Stomach (tissue), 9 donors: Measurements from ENCODE around the gene CRYZL1. TPM values are rescaled to one million over a fixed set of nuclear protein-coding genes. Genes with fewer than 3 reads are reported as not detected.

Experiments
- DNase-seq, 2 donors: peaks; one replicate each; pipeline versions ENCODE4 v3.0.0 to v3.0.0-alpha.2; 2013 to 2019
- H3K27ac ChIP-seq, 5 donors: fragments of 200-600 bp in 4 of 5; sonication (generic) in 4 of 5; one replicate each; pipeline ENCODE4 v1.5.1; 2013 to 2019; ENCODE audit warnings: mild to moderate bottlenecking in 1 of 5, moderate library complexity in 1 of 5
- H3K27me3 ChIP-seq, 3 donors: fragments of 200-600 bp; sonication (generic); one replicate each; pipeline ENCODE4 v1.5.1; 2017 to 2019; ENCODE audit warnings: mixed run types in 1 of 3
- H3K36me3 ChIP-seq, 4 donors: fragments of 200-600 bp; sonication (generic); 1 replicate in 3 of 4; 2 replicates in 1 of 4; pipeline ENCODE4 v1.5.1; 2016 to 2019
- H3K4me1 ChIP-seq, 4 donors: fragments of 200-600 bp; sonication (generic); one replicate each; pipeline ENCODE4 v1.5.1; 2016 to 2019
- H3K4me3 ChIP-seq, 4 donors: fragments of 200-600 bp; sonication (generic) in 3 of 4; one replicate each; pipeline ENCODE4 v1.5.1; 2016 to 2019; ENCODE audit warnings: mild to moderate bottlenecking in 1 of 4
- H3K9me3 ChIP-seq, 4 donors: fragments of 200-600 bp; sonication (generic); one replicate each; pipeline ENCODE4 v1.5.1; 2016 to 2019
- EP300 ChIP-seq: sonication (generic); formaldehyde crosslinking; IDR thresholded peaks from one replicate; pipeline ENCODE4 v1.6.1; 2017; ENCODE audit warnings: antibody characterized with exemption
- POLR2A ChIP-seq, 4 donors: fragments of 450-650 bp; IDR thresholded peaks; one replicate each; pipeline ENCODE4 v1.6.1; 2016; ENCODE audit warnings: antibody characterized with exemption in 4 of 4, control low read depth in 2 of 4, mild to moderate bottlenecking in 1 of 4, moderate library complexity in 1 of 4
- POLR2AphosphoS5 ChIP-seq, 3 donors: sonication (generic); formaldehyde crosslinking; IDR thresholded peaks; one replicate each; pipeline ENCODE4 v1.6.1; 2016; ENCODE audit warnings: antibody characterized with exemption in 3 of 3
- WGBS, 5 donors: extraction: QIAGEN DNeasy Blood & Tissue Kit in 3 of 5; methylation state at CpG; one replicate each; pipeline versions ENCODE4 v1.1.5 to v1.1.7; 2013 to 2018; 5-methylcytosine and 5-hydroxymethylcytosine counted together
- intact Hi-C: fragments of 100-400 bp; cut with DNase I; formaldehyde crosslinking; loops from one replicate; pipeline ENCODE4 v1.15.1; 2023; ENCODE audit warnings: low total_unique reads
- polyA plus RNA-seq, 3 donors: library from polyadenylated mRNA; stranded (reverse); fragments of 200-250 nt; gene quantifications; one replicate each; pipeline ENCODE4 v1.2.3, GENCODE V29; 2013
- total RNA-seq, 5 donors: library from RNA; depleted of rRNA; stranded (reverse); fragments of >200 nt; gene quantifications; one replicate each; pipeline versions ENCODE4 v1.1.0 to v1.2.3, GENCODE V29; 2014 to 2016
- TF ChIP-seq, protein P1 (sequence below), 7 experiments: fragments of 450-650 bp in 4 of 7; fragments of 200-600 bp in 3 of 7; sonication (generic) in 3 of 7; IDR thresholded peaks; one replicate each; pipeline ENCODE4 v1.5.1; 2016 to 2019; ENCODE audit warnings: antibody characterized with exemption in 7 of 7, control low read depth in 2 of 7, mild to moderate bottlenecking in 1 of 7
- donor health status: healthy with polysubstance abuse.
- donor health status: Bipolar disorder and iron deficiency.
- donor health status: healthy.

The CRYZL1 gene
- total and polyA plus RNA-seq, 8 donors: 9.3 to 73.5 (median 28.8) TPM

DNA sequence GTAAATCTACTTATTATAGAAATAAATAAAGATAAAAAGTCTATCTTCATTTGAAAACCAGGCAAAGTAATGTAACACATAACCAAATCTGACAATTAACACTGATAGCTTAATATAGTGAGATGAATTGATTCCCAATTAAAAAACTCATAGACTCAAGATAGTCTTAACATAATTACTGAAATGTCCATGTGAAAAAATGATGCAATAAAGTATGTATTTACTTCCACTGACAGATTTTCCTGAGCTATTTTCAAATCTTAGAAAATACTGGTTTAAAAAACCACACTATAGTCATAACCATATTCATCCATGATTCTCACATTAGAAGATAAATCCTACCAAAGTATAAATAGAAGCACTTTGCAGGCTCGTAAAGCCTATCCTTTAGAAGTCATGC, 43.5 kb downstream of the CRYZL1 start:
- Histone ChIP-seq H3K27me3 (no peaks in the 10 kb centered on the region), H3K4me1 (no peaks in the 10 kb centered on the region), H3K9me3 (no peaks in the 10 kb centered on the region), H3K4me3 (no peak overlapping the region), H3K36me3 (peaks cover 27 to 93% (median 89%) of the 10 kb centered on the region in 4 donors), H3K27ac (no peak overlapping the region)
- TF ChIP-seq POLR2A (IDR thresholded peaks at IDR 0.05) (no peak), EP300 (no peak), POLR2AphosphoS5 (IDR thresholded peaks at IDR 0.05) (no peak)
- TF ChIP-seq, protein P1, sequence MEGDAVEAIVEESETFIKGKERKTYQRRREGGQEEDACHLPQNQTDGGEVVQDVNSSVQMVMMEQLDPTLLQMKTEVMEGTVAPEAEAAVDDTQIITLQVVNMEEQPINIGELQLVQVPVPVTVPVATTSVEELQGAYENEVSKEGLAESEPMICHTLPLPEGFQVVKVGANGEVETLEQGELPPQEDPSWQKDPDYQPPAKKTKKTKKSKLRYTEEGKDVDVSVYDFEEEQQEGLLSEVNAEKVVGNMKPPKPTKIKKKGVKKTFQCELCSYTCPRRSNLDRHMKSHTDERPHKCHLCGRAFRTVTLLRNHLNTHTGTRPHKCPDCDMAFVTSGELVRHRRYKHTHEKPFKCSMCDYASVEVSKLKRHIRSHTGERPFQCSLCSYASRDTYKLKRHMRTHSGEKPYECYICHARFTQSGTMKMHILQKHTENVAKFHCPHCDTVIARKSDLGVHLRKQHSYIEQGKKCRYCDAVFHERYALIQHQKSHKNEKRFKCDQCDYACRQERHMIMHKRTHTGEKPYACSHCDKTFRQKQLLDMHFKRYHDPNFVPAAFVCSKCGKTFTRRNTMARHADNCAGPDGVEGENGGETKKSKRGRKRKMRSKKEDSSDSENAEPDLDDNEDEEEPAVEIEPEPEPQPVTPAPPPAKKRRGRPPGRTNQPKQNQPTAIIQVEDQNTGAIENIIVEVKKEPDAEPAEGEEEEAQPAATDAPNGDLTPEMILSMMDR (IDR thresholded peaks at IDR 0.05): no peak
- WGBS, 5 donors: 73 to 93% (median 91%) methylated on average over 1 of the region's 1 CpG
- intact Hi-C loops: no loop called here
- no peak for DNase-seq

DNA sequence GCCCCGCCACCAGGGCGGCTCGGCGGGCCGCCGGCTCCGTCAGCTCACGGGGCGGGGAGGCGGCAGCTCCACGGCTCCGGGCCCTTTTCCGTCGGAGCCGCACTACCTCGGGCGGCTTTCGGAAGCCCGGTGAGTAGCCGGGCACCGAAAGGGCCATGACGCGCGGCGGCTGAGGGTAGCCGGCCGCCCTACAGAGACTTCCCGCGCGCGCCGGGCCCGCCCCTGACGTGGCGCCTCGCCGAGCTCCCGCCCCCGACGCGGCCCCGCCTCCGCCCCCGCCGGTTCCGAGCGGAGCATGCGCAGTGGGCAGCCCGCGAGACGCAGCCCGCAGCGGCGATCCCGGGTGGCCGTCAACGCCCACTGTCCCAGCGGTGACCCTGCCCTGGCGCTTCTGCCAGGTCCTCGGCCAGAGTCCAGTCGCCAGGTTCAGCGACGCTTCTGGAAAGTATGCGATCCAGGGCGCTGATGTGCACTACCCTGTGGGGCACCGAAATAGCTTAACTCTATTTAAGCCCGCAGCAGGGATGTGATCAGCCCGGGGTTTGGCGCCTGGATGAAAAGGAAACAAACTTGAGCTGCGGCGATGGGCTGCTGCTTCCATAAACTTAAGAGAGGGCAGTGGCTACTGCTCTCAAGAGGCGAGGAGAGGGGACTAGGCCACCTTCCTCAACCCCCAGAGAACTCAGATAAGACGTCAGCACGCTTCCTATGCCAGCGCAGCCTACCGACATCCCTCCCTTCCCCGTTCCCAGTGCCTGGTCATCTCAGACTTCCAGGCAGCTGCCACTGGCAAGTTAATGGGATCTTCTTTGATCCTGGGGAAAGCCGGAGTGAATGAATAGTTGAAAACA, 52.8 kb downstream of the CRYZL1 start, which contains the start of gene DONSON:
Gene DONSON, minus strand, starts transcription at position 200 of the 851 bp plus-strand sequence. Its CDS starts 43 bp downstream, at position 157.
- H3K4me3 ChIP-seq: peak within 1 kb of the TSS; percentile 73 to 90 (median 84)
- H3K27me3 ChIP-seq: no peaks in the 10 kb centered on the region
- H3K27ac ChIP-seq: peak within 1 kb of the TSS; percentile 89 to 96 (median 90)
- peaks cover 0 to 22% (median 13%) of the 10 kb centered on the region in 4 donors for H3K4me1 ChIP-seq
- 0 to 1% (median 0%) methylated on average over 34 to 78 of the region's 78 CpGs for WGBS, 5 donors
- H3K9me3 ChIP-seq: no peaks in the 10 kb centered on the region
- DNase-seq: peak; percentile 89 to 96
- TF ChIP-seq, protein P1 (IDR thresholded peaks at IDR 0.05): no peak
- no peak for TF ChIP-seq EP300
- peak in 2 of 3 donors; percentile 61 to 72 for TF ChIP-seq POLR2AphosphoS5 (IDR thresholded peaks at IDR 0.05)
- peaks cover 0 to 17% (median 2%) of the 10 kb centered on the region in 4 donors for H3K36me3 ChIP-seq
- intact Hi-C loops: no loop called here

DNA sequence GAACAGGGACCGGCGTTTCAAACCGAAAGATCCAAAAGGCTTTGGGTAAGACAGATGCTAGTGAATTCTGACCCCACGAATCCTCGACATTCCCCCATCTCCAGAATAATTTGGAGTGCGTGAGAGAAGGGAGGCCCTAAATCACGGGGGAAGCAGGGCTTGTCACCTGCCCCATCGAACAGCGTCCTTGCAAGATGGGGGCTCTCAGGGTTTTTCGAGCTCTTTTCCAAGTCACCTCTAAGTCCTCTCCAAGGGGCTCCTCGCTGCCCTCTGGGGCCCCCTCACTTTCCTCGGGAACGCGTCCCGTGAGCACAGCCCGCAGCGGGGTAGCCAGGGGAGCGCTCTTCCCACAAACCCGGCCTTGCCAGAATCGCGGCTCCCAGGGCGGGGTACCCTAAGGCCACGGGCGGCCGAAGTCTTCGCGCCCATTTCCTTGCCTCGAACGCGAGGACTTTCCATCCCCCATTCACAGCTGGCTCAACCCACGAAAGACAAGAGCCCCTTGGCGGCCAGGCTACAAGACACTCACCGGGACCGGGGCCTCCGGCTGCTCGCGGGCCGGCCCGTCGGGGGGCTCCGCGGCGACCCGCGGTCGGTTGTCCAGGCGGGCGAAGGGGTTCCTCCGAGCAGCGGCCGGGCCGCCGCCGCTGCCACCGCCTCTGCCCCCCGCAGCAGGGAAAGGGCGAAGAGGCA, 53.6 kb downstream of the CRYZL1 start:
- peak; percentile 34 to 77 for DNase-seq
- Histone ChIP-seq H3K27ac (peak overlapping the region; percentile 89 to 96 (median 90)), H3K27me3 (no peaks in the 10 kb centered on the region), H3K4me1 (peaks cover 0 to 22% (median 13%) of the 10 kb centered on the region in 4 donors), H3K36me3 (peaks cover 0 to 9% (median 2%) of the 10 kb centered on the region in 4 donors), H3K9me3 (no peaks in the 10 kb centered on the region), H3K4me3 (peak overlapping the region; percentile 73 to 90 (median 84))
- 1 to 2% (median 1%) methylated on average over 23 to 57 of the region's 57 CpGs for WGBS, 5 donors
- TF ChIP-seq, protein P1 (IDR thresholded peaks at IDR 0.05): peak in 1 of 7 experiments; percentile 19
- TF ChIP-seq EP300: no peak
- intact Hi-C loops: no loop called here

DNA sequence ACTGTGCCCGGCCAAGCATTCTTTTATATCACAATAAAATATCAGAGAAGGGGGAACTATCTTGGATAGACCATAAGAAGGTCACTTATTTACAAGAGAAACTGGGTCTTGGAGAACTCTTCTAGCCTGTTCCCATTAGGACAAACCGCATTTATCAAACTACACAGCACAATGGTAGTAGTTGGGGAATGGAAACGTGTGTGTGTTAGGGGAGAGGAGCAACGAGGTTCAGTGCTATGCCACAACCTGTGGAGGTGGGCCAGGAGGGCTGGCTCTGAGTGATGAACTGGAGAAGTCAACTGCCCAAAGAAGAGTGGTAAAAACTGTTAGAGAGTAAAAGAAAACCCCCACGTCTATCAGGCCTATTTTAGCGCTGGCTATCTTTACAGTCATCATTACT, 54.6 kb downstream of the CRYZL1 start:
- Histone ChIP-seq H3K27me3 (no peaks in the 10 kb centered on the region), H3K4me3 (no peak overlapping the region), H3K36me3 (peaks cover 0 to 12% (median 0%) of the 10 kb centered on the region in 4 donors), H3K4me1 (peaks cover 0 to 22% (median 13%) of the 10 kb centered on the region in 4 donors), H3K27ac (no peak overlapping the region), H3K9me3 (no peaks in the 10 kb centered on the region)
- no peak for DNase-seq
- intact Hi-C loops: no loop called here
- WGBS, 5 donors: 77 to 81% (median 81%) methylated on average over 6 of the region's 6 CpGs
- TF ChIP-seq EP300 (no peak), POLR2A (IDR thresholded peaks at IDR 0.05) (no peak), POLR2AphosphoS5 (IDR thresholded peaks at IDR 0.05) (no peak)
- TF ChIP-seq, protein P1 (IDR thresholded peaks at IDR 0.05): no peak
